Measurements from ENCODE around the gene POC5.

- TF ChIP-seq, protein P1, sequence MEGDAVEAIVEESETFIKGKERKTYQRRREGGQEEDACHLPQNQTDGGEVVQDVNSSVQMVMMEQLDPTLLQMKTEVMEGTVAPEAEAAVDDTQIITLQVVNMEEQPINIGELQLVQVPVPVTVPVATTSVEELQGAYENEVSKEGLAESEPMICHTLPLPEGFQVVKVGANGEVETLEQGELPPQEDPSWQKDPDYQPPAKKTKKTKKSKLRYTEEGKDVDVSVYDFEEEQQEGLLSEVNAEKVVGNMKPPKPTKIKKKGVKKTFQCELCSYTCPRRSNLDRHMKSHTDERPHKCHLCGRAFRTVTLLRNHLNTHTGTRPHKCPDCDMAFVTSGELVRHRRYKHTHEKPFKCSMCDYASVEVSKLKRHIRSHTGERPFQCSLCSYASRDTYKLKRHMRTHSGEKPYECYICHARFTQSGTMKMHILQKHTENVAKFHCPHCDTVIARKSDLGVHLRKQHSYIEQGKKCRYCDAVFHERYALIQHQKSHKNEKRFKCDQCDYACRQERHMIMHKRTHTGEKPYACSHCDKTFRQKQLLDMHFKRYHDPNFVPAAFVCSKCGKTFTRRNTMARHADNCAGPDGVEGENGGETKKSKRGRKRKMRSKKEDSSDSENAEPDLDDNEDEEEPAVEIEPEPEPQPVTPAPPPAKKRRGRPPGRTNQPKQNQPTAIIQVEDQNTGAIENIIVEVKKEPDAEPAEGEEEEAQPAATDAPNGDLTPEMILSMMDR (IDR thresholded peaks at IDR 0.05; ENCODE audit: insufficient read depth, low read length, poor library complexity, severe bottlenecking): no peak
- TF ChIP-seq EZH2phosphoT487 (conservative IDR thresholded peaks at IDR 0.05; ENCODE audit: low read length): no peak
These were observed 52.3 kb downstream of the POC5 start for GRCh38 chr5:75664979-75665378.

Measured in SU-DHL-6 (cell line).